NCI-H128 (cell line): ENCODE results near the gene IL6R.

Experiments
- DNase-seq: peaks from one replicate; lab custom pipeline; 2025; ENCODE audit not compliant: unreplicated experiment; lab: John Stamatoyannopoulos, UW

Gene IL6R

GRCh38 chr1:154503898-154504297, 98.8 kb downstream of the IL6R start:
- no peak for DNase-seq

- DNase-seq: no peak
Measured at GRCh38 chr1:154512760-154513159, 107.6 kb downstream of the IL6R start.

- no peak for DNase-seq
Measured at GRCh38 chr1:154514066-154514553, 109.0 kb downstream of the IL6R start.

- DNase-seq: no peak
Measured at GRCh38 chr1:154517661-154518060, 112.5 kb downstream of the IL6R start.
